ENCODE measurements around the gene SIRT3.

SIRT3 gene

DNA sequence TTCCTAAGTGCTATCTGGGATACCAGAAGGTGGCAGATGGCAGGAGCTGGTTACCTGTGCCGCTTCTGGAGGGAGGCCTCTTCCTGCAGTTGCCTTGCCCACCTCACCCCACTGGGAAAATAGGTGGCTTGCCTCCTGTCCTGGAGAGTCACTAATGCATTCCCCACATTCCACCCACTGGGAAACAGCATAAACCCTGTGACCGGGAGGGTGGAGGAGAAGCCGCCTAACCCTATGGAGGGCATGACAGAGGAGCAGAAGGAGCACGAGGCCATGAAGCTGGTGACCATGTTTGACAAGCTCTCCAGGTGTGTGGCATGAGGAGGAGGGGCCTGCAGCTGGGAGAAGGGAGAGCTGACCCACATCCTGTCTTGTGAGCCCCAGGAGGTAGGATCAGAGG lies 23.0 kb downstream of the SIRT3 start:
- no peak for DNase-seq

DNA sequence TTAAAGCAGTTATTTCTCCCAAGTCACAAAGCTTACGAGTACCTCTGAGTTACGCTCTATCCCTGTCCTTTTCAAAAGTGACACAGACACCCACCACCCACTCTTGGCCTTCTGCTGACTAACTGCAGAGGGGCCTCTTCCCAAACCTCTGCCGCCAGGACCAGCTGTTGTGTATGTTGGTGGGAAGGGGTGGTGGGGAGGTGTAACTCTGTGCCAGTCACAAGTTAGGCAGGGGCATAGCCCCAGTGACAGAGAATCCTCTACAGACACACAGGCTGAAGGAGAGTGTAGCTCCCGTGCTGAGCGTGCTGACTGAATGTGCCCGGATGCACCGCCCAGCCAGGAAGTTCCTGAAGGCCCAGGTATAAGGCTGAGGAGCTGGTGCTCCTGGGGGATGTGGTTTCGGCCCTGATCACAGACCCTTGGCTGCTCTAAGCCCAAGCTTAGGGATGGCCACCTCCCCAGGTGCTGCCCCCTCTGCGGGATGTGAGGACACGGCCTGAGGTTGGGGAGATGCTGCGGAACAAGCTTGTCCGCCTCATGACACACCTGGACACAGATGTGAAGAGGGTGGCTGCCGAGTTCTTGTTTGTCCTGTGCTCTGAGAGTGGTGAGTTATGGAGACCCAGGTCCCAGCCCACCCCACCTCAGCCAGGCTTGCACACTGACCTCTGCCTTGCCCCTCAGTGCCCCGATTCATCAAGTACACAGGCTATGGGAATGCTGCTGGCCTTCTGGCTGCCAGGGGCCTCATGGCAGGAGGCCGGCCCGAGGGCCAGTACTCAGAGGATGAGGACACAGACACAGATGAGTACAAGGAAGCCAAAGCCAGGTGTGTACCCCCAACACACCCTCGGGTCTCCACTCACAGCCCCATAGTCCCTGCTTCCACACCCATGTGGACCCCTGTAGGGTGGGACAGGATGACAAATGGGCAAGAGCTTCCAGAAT lies 23.7 kb downstream of the SIRT3 start:
- no peak for DNase-seq

GRCh38 chr11:211741-212140 lies 24.4 kb downstream of the SIRT3 start:
- DNase-seq: no peak

DNA sequence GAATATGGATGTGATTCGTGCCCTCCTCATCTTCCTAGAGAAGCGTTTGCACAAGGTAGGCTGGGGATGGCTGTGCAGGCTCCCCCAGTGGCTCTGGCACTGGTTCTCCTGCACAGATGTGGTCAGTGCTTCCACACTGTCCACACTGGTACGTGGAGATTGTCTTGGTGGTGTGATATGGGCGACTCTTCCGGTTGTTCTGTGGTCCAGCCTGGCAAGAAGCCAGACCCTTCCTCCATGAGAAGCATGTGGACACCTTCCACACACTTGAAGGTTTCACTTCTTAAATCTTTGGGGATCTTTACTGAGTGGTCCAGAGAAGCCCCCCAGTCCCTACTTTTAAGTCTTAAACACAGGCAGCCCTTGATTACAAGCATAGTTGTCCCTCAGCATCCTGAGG lies 24.8 kb downstream of the SIRT3 start:
- DNase-seq: no peak

GRCh38 chr11:210803-211180 lies 25.4 kb downstream of the SIRT3 start:
- no peak for DNase-seq

DNA sequence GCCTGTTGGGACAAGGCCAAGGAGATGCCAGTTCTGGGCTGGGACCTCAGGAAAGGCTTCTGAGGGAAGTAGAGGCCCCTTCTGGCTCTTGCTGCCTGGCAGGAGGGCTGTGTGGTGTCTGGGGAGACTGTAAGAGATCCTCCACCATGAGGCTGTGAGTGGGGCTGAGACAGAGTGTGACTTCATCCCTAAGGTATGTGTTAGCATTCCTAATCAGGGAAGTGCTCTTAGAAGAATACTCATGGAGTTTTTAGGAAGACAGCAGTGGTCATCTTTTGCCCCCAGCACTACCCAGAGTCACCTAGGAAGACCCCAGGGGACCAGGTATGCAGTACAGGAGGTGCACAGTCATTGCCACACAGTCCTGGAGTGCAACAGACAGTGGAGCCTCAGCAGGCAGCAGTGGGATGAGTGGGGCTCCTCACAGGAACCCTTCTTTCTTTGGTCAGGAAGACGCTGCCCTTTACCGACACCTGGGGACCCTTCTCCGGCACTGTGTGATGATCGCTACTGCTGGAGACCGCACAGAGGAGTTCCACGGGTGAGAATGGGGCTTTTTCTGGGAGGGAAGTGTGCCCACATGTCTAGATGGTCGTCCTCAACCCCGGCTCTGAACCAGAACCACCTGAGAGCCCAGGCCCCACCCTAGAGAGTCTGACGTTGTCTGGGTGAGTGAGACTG lies 25.9 kb downstream of the SIRT3 start:
- peak; percentile 34 for DNase-seq

DNA sequence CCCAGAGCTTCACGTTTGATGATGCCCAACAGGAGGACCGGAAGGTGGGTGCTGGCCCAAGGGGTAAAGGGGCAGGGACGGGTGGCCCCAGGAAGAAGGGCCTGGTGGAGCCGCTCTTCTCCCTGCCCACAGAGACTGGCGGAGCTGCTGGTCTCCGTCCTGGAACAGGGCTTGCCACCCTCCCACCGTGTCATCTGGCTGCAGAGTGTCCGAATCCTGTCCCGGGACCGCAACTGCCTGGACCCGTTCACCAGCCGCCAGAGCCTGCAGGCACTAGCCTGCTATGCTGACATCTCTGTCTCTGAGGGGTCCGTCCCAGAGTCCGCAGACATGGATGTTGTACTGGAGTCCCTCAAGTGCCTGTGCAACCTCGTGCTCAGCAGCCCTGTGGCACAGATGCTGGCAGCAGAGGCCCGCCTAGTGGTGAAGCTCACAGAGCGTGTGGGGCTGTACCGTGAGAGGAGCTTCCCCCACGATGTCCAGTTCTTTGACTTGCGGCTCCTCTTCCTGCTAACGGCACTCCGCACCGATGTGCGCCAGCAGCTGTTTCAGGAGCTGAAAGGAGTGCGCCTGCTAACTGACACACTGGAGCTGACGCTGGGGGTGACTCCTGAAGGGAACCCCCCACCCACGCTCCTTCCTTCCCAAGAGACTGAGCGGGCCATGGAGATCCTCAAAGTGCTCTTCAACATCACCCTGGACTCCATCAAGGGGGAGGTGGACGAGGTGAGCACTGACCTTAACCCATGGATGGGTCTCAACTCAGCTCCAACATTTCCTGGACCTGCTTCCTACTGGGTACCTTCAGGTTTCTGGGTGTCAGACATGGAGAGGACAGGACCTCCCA lies 26.6 kb downstream of the SIRT3 start:
- no peak for DNase-seq

DNA sequence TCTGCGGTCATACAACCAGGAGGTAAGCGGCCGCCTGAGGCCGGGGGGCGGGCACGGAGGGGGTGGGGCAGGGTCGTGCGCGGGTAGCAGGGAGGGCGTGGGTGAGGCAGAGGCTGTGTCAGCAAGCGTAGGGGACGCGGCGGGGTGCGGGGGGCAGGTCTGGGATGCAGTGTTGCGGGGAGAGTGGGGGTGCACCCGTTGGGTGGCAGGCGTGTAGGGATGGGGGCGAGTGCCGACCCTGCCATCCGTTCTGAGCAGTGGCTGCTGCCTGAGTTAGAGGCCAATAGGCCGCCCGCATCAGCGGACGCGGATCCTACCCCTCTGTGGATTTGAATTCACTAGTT lies 27.3 kb downstream of the SIRT3 start:
- no peak for DNase-seq

GRCh38 chr11:208181-208916 lies 27.8 kb downstream of the SIRT3 start:
- peak; percentile 21 for DNase-seq

DNA sequence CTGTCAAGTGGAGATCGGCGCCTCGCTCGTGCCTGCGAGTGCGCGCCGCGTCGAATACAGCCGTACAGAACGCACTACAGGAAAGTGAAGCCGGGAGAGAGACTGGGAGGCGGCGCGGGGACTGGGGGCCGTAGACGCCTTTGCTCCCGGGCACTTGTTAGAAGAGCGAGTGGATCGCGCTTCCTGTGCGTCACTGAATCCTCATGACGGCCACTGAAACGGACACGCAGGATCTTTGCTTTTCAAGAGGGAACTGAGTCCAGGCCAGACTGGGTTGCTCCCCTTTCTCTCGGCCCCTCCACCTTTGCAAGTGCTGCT lies 28.3 kb downstream of the SIRT3 start:
- peak; percentile 51 for DNase-seq

GRCh38 chr11:207208-207862 lies 28.8 kb downstream of the SIRT3 start, which contains the start of the genes BET1L and RIC8A:
Gene BET1L, minus strand, starts transcription at chr11:207399. Its CDS starts 78 bp downstream, at chr11:207321.
Gene RIC8A, plus strand, starts transcription at chr11:207708. Its CDS starts 1,147 bp downstream, at chr11:208855.
- DNase-seq: peak; percentile 94

DNA sequence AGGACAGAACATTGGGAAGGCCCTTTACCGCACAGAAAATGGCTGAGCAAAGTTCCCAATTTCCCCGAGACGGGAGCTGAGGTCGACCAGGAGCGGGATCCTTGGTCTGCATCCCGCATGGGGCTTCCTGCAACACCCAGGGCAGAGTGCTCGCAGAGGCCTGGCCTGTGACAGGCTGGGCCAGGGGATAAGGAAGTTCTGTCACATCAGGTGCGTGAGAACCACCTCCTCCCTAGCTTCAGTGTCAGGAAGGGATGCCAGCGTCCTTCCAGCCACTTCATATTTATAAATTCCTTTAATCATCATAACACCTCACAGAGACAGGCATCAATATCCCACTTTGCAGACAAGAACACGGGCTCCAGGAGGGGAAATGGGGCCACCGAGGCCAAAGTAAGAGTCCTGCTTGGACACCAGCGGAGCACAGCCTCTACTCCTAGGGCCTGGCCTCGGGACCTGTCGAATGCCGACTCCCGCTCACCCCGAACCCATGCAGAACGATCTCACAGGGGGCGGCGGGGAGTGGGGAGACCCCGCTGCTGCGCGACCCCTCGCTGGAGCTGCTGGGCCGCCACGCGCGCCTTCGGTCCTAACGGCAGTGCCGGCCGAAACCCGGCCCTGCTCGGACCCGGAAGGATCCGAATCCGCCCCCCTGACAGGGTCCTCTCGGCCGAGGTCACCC lies 29.5 kb downstream of the SIRT3 start:
- DNase-seq: no peak

DNA sequence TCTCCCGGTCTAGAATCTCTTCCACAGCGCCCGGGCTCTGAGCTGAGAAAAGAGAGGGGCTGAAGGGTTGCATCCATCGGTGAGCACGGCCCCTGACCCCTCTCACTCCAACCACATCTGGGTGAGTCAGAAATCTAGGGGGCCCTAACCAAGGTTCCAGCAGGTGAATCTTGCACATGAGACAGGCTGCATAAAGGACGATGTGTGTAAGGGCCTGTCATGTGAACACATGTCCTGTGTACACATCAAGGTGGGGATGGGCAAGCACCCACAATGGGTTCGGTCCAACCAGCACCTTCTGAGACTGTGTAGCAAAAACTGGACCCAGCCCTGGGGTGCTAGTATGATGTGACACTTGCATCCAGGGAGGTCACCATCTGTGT lies 30.1 kb downstream of the SIRT3 start:
- DNase-seq: no peak

DNA sequence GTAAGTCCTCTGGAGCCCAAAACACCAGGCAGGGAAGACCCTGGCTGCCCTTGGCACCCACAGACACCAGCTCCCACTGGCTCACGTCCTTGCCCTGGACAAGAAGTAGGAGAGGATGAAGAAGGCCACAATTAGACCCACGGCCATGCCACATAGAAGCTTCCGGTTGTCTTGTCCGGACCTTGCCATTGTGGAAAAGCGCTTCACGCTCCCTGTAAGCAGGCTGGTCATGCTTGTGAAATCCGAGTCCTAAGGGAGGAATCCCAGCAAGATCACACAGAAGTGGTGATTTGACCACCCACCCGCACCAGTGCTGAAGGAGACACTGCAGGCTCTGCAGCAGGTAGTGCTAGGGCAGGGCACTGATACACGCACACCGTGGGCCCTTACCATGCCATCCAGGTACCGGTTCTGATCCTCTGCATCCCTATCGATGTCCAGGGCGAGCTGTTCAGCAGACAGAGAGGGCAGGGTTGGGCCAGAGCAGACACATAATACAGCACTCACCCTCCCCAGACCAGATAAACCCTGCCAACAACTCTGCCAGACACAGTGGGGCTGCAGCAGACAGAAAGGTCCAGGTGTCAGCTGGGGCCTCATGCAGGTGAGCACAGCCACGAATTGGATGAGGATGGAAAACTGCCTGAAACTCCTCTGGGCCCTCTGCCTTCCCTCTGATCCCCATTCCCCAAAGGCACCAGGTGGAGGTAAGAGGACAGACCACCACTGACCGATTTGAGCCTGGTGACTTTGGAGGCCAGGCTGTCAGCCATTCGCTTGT lies 30.7 kb downstream of the SIRT3 start:
- DNase-seq: no peak

- no peak for DNase-seq
Measured at GRCh38 chr11:204587-205109, 31.5 kb downstream of the SIRT3 start.

DNA sequence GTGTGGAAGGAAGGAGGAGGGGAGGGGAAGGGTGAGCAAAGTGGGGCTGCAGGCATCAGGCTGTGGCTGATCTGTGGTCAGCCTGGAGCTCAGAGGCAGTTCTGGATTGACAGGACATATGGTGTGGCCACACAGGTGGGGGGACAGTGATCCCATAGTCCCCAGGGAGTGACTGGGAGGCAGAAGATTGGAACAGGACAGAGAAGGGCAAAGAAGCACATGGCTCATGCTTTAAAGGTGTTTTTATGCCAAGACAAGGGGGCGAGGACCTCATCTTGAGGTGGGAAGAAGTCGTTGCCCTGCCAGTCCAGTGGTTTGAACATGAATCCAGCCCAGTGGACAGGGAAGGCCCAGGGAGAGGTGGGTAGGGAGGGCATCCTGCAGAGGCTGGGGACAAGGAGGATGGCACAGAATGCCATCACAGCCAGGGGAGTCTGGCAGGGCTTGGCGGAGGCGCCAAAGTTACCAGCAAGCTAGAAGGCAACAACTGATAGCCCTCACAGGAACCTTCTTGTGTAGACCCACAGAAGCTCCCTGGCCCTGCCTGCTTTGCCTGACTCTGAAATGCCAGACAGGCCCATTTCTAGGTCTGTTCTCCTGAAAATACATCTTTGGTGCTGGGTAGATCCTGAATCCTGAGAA lies 32.1 kb downstream of the SIRT3 start:
- no peak for DNase-seq

- DNase-seq: no peak
Measured at GRCh38 chr11:203056-203944, 32.8 kb downstream of the SIRT3 start.

GRCh38 chr11:202490-202889 lies 33.7 kb downstream of the SIRT3 start:
- DNase-seq: no peak

DNA sequence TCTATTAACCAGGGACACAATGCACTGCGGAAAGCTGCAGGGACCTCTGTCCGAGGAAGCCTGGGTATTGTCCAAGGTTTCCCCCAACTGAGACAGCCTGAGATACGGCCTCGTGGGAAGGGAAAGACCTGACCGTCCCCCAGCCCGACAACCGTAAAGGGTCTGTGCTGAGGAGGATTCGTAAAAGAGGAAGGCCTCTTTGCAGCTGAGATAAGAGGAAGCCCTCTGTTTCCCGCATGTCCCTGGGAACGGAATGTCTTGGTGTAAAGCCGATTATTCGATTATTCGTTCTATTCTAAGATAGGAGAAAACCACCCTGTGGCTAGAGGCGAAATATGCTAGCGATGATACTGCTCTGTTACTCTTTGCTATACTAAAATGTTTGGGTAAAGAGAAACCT lies 34.2 kb downstream of the SIRT3 start:
- DNase-seq: no peak
